BLaER1 treated with 17β-estradiol and CSF1 and Interleukin-3, amounts not matched to agents 10 nM and 100 nM (cell line): ENCODE results near the gene MBP.
A peak's percentile ranks its signal among the peaks of the same experiment; 100 is the strongest.

Source experiments
- H3K27ac ChIP-seq, 11 experiments: shearing (Covaris generic); formaldehyde crosslinking; 2 replicates each; pipeline ENCODE4 v1.8.1; 2022
- H3K27me3 ChIP-seq, 11 experiments: shearing (Covaris generic); formaldehyde crosslinking; 2 replicates each; pipeline ENCODE4 v1.8.1; 2022
- H3K36me3 ChIP-seq, 11 experiments: shearing (Covaris generic); formaldehyde crosslinking; 2 replicates each; pipeline ENCODE4 v1.8.1; 2022
- H3K4me1 ChIP-seq, 10 experiments: shearing (Covaris generic); formaldehyde crosslinking; 2 replicates each; pipeline ENCODE4 v1.8.1; 2022
- H3K4me2 ChIP-seq, 11 experiments: shearing (Covaris generic); formaldehyde crosslinking; 2 replicates each; pipeline ENCODE4 v1.8.1; 2022
- H3K4me3 ChIP-seq, 10 experiments: shearing (Covaris generic); formaldehyde crosslinking; 2 replicates each; pipeline ENCODE4 v1.8.1; 2022
- H3K9ac ChIP-seq, 11 experiments: shearing (Covaris generic); formaldehyde crosslinking; 2 replicates each; pipeline ENCODE4 v1.8.1; 2022
- H3K9me3 ChIP-seq, 11 experiments: shearing (Covaris generic); formaldehyde crosslinking; replicated peaks in 1 of 11; 2 replicates each; pipeline ENCODE4 v1.8.1; 2022
- H4K20me1 ChIP-seq, 11 experiments: shearing (Covaris generic); formaldehyde crosslinking; 2 replicates each; pipeline ENCODE4 v1.8.1; 2022
- Cebpa-rat ChIP-seq, 11 experiments: shearing (Covaris generic); IDR thresholded peaks; 2 replicates each; pipeline ENCODE4 v1.8.1; 2022

MBP gene

GRCh38 chr18:77014538-77014937 is 118.0 kb downstream of the MBP start:
- Histone ChIP-seq H3K9ac (peak overlapping the region in 4 of 11 experiments; percentile 1 to 55 (median 38); a peak in 5 of 22 replicates), H4K20me1 (peaks cover 54 to 98% (median 80%) of the 10 kb centered on the region in 11 experiments), H3K4me3 (no peak overlapping the region), H3K9me3 (peaks cover 0 to 5% (median 0%) of the 10 kb centered on the region in 11 experiments; a peak in 3 of 22 replicates), H3K36me3 (peaks cover 80 to 99% (median 93%) of the 10 kb centered on the region in 11 experiments), H3K27me3 (no peaks in the 10 kb centered on the region), H3K27ac (peak overlapping the region; percentile 5 to 71 (median 42); a peak in 16 of 22 replicates), H3K4me2 (peak overlapping the region; percentile 26 to 68 (median 53)), H3K4me1 (peaks cover 50 to 74% (median 67%) of the 10 kb centered on the region in 10 experiments)
- no peak for TF ChIP-seq Cebpa-rat (IDR thresholded peaks at IDR 0.05)

- Histone ChIP-seq H3K4me1 (peaks cover 51 to 78% (median 72%) of the 10 kb centered on the region in 10 experiments), H3K9ac (peak overlapping the region in 4 of 11 experiments; percentile 1 to 55 (median 38); a peak in 6 of 22 replicates), H3K36me3 (peaks cover 74 to 99% (median 91%) of the 10 kb centered on the region in 11 experiments), H3K9me3 (no peaks in the 10 kb centered on the region), H3K4me2 (peak overlapping the region; percentile 26 to 68 (median 53)), H3K4me3 (no peak overlapping the region), H3K27me3 (no peaks in the 10 kb centered on the region), H4K20me1 (peaks cover 56 to 98% (median 85%) of the 10 kb centered on the region in 11 experiments), H3K27ac (peak overlapping the region; percentile 5 to 71 (median 42); a peak in 17 of 22 replicates)
- no peak for TF ChIP-seq Cebpa-rat (IDR thresholded peaks at IDR 0.05)
Observed at GRCh38 chr18:77013811-77014521, 118.6 kb downstream of the MBP start.

- no peak overlapping the region for H3K4me3 ChIP-seq
- H3K9me3 ChIP-seq = no peaks in the 10 kb centered on the region
- H3K36me3 ChIP-seq = peaks cover 67 to 99% (median 86%) of the 10 kb centered on the region in 11 experiments
- H3K9ac ChIP-seq = 0 out of 22 replicates have a peak overlapping the region, but pooled peaks of 1 of the 11 experiments have one; percentile 3
- H3K27me3 ChIP-seq = no peaks in the 10 kb centered on the region
- TF ChIP-seq Cebpa-rat (IDR thresholded peaks at IDR 0.05) = no peak
- H3K4me1 ChIP-seq = peaks cover 61 to 88% (median 80%) of the 10 kb centered on the region in 10 experiments
- peaks cover 62 to 100% (median 80%) of the 10 kb centered on the region in 11 experiments for H4K20me1 ChIP-seq
- H3K27ac ChIP-seq = peak overlapping the region in 6 of 11 experiments; percentile 27 to 66 (median 49); a peak in 6 of 22 replicates
- H3K4me2 ChIP-seq = peak overlapping the region; percentile 19 to 76 (median 56); a peak in 19 of 22 replicates
Observed at GRCh38 chr18:77012806-77013541, 119.6 kb downstream of the MBP start.

- Histone ChIP-seq H4K20me1 (peaks cover 55 to 99% (median 73%) of the 10 kb centered on the region in 11 experiments), H3K9me3 (no peaks in the 10 kb centered on the region), H3K27ac (peak overlapping the region in 4 of 11 experiments; percentile 1 to 41 (median 24); a peak in 4 of 22 replicates), H3K4me2 (peak overlapping the region in 10 of 11 experiments; percentile 12 to 76 (median 57); a peak in 14 of 22 replicates), H3K4me1 (peaks cover 69 to 96% (median 86%) of the 10 kb centered on the region in 10 experiments), H3K9ac (no peak overlapping the region), H3K4me3 (no peak overlapping the region), H3K36me3 (peaks cover 59 to 96% (median 77%) of the 10 kb centered on the region in 11 experiments), H3K27me3 (no peaks in the 10 kb centered on the region)
- no peak for TF ChIP-seq Cebpa-rat (IDR thresholded peaks at IDR 0.05)
Observed at GRCh38 chr18:77012120-77012519, 120.5 kb downstream of the MBP start.

GRCh38 chr18:77009675-77010074 is 122.9 kb downstream of the MBP start:
- Histone ChIP-seq H3K4me3 (no peak overlapping the region), H3K4me1 (peaks cover 69 to 99% (median 97%) of the 10 kb centered on the region in 10 experiments), H3K27me3 (no peaks in the 10 kb centered on the region; a peak in 1 of 22 replicates), H3K27ac (peak overlapping the region in 6 of 11 experiments; percentile 3 to 45 (median 10); a peak in 10 of 22 replicates), H3K9ac (peak overlapping the region in 5 of 11 experiments; percentile 3 to 43 (median 11); a peak in 7 of 22 replicates), H3K9me3 (no peaks in the 10 kb centered on the region), H4K20me1 (peaks cover 38 to 98% (median 63%) of the 10 kb centered on the region in 11 experiments), H3K36me3 (peaks cover 36 to 82% (median 53%) of the 10 kb centered on the region in 11 experiments), H3K4me2 (peak overlapping the region in 8 of 11 experiments; percentile 50 to 78 (median 66); a peak in 15 of 22 replicates)
- no peak for TF ChIP-seq Cebpa-rat (IDR thresholded peaks at IDR 0.05)

- no peak overlapping the region for H3K4me3 ChIP-seq
- peaks cover 28 to 92% (median 54%) of the 10 kb centered on the region in 11 experiments for H4K20me1 ChIP-seq
- H3K9ac ChIP-seq = peak overlapping the region in 2 of 11 experiments; percentile 3 to 41; a peak in 2 of 22 replicates
- no peaks in the 10 kb centered on the region; a peak in 1 of 22 replicates for H3K27me3 ChIP-seq
- H3K4me1 ChIP-seq = peaks cover 69 to 98% (median 95%) of the 10 kb centered on the region in 10 experiments
- no peaks in the 10 kb centered on the region for H3K9me3 ChIP-seq
- H3K4me2 ChIP-seq = peak overlapping the region in 8 of 11 experiments; percentile 0 to 95 (median 70); a peak in 13 of 22 replicates
- TF ChIP-seq Cebpa-rat (IDR thresholded peaks at IDR 0.05) = no peak
- H3K36me3 ChIP-seq = peaks cover 26 to 73% (median 46%) of the 10 kb centered on the region in 11 experiments
- H3K27ac ChIP-seq = peak overlapping the region in 4 of 11 experiments; percentile 6 to 45 (median 19); a peak in 4 of 22 replicates
Observed at GRCh38 chr18:77008576-77009315, 123.8 kb downstream of the MBP start.

GRCh38 chr18:77008006-77008405 is 124.6 kb downstream of the MBP start:
- peaks cover 69 to 98% (median 88%) of the 10 kb centered on the region in 10 experiments for H3K4me1 ChIP-seq
- no peak overlapping the region for H3K27ac ChIP-seq
- H3K36me3 ChIP-seq = peaks cover 19 to 66% (median 39%) of the 10 kb centered on the region in 11 experiments
- H3K9me3 ChIP-seq = no peaks in the 10 kb centered on the region
- H3K9ac ChIP-seq = no peak overlapping the region
- H4K20me1 ChIP-seq = peaks cover 21 to 85% (median 47%) of the 10 kb centered on the region in 11 experiments
- TF ChIP-seq Cebpa-rat (IDR thresholded peaks at IDR 0.05) = no peak
- no peaks in the 10 kb centered on the region; a peak in 1 of 22 replicates for H3K27me3 ChIP-seq
- H3K4me3 ChIP-seq = no peak overlapping the region
- H3K4me2 ChIP-seq = peak overlapping the region in 4 of 11 experiments; percentile 14 to 95 (median 92); a peak in 6 of 22 replicates
